SHP77 (cell line): Measurements from ENCODE around the gene DRC1.
A peak's percentile ranks its signal among the peaks of the same experiment; 100 is the strongest.
"Not testable (repeated sequence)": the region's sequence is repeated elsewhere in the genome, so short reads cannot be mapped to it uniquely, and the experiment has no call there.

Experiments used
- DNase-seq, 2 experiments: peaks; one replicate each; lab custom pipeline; 2025; lab: John Stamatoyannopoulos, UW

The DRC1 gene

GRCh38 chr2:26401739-26402541, at the start of gene DRC1:
Gene DRC1 (plus strand): TSS chr2:26401920. CDS start chr2:26401990, 70 bp downstream.
- peak; percentile 67 to 83 for DNase-seq

DNA sequence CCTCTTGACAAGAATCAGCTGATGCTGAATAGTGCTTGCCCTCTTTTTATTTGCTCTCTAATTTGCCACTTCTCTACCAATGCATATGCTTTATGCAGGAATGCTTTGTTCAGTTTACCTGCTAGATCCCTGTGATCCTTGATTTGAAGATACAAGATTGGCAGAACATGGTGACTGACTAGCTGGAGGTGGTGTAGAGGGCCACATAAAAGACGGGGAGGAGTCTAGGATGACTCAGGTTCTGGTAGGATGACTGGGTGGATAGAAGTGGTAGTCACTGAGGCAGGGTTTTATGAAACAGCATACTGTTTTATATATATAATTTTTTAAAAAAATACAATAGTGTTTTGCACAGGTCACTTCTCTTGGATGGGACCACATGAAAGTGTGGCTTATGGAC, 48.8 kb upstream of the DRC1 start:
- no peak for DNase-seq

DNA sequence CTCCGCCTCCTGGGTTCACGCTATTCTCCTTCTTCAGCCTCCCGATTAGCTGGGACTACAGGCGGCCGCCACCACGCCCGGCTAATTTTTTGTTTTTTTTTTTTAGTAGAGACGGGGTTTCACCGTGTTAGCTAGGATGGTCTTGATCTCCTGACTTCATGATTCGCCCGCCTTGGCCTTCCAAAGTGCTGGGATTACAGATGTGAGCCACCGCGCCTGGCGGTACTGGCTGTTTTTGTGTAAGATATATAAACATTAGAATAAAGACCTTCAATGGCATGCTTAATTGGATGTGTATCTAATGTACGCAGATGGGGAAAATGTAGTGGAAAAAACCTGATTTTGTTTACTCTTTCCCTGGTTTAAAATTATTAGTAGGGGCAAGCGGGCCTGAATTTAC, 47.3 kb upstream of the DRC1 start:
- DNase-seq, result not testable (repeated sequence)

DNA sequence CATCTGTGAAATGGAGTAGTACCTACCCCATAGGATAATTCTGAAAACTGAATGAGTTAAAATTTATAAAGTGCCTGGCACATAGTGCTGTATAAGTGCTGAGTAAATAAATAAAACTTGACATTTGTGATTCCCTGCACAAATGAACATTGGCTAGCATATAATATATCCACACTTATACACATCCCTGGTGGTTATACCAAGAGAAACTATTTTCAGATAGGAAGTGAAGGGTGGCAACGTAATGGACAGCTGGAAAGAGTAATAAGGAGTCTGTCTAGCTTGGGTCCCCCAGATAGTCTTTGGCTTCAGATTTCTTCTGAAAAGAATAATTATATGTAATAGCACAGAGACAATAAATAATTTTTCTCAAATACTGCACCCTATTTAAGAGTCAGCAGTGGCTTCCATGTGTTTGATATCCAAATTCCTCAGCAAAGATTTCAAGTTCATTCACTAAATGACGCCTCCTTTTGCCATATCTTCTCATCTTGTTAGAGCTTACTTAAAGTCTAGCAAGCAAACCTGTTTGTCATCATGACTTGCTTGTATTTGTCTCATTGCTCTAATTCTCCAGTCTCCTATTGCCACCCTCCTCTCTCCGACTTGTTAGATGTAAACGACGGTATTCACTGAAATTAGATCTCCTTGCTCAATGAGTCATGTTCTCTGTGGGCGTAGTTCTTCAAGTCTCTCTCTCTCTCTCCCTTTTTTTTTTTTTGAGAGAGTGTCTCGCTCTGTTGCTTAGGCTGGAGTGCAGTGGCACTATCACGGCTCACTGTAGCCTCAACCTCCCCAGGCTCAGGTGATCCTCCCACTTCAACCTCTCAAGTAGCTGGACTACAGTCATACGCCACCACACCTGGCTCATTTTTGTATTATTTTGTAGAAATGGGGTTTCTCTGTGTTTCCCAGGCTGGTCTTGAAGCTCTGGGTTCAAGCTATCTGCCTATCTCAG, 46.4 kb upstream of the DRC1 start:
- DNase-seq, result no peak

GRCh38 chr2:26356111-26356510, 45.6 kb upstream of the DRC1 start:
- DNase-seq, result no peak

- no peak for DNase-seq
Observed at GRCh38 chr2:26356771-26357170, 44.9 kb upstream of the DRC1 start.

- no peak for DNase-seq
Observed at GRCh38 chr2:26359886-26360473, 41.7 kb upstream of the DRC1 start.

- no peak for DNase-seq
Observed at GRCh38 chr2:26363323-26363722, 38.4 kb upstream of the DRC1 start.

DNA sequence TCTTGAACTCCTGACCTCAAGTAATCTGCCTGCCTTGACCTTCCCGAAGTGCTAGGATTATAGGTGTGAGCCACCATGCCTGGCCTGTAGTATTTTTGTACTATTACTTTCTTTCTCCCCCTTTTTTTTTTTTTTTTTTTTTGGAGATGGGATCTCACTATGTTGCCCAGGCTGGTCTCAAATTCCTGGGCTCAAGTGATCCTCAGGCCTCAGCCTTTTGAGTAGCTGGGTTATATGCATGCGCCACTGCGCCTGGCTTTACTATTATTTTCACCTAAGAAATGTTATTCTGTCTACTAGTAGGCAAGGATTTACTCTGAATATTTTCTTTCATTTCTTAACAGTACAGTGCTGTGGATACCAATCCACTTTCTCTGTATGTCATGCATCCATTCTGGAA, 37.8 kb upstream of the DRC1 start:
- no peak for DNase-seq

GRCh38 chr2:26364669-26365068, 37.1 kb upstream of the DRC1 start:
- DNase-seq, result no peak

GRCh38 chr2:26366957-26367356, 34.8 kb upstream of the DRC1 start:
- DNase-seq, result no peak

GRCh38 chr2:26369664-26370063, 32.1 kb upstream of the DRC1 start:
- not testable (repeated sequence) for DNase-seq

GRCh38 chr2:26370909-26371308, 30.8 kb upstream of the DRC1 start:
- not testable (repeated sequence) for DNase-seq

DNA sequence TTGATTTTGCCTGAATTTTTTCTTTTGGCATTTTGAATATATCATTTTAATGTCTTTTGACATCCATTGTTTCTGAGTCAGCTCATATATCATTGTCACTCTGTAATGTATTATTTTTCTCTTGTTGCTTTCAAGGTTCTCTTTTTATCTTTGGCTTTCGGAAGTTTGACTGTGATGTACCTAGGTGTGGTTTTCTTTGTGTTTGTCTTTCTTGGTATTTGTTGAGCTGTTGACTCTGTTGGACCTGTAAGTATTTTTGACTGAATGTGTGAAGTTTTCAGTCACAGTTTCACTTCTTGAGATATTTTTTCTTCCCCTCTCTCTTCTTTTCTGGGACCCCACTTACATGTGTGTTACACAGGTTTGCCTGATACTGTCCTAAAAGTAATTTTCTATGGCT, 24.9 kb upstream of the DRC1 start:
- DNase-seq, result no peak

DNA sequence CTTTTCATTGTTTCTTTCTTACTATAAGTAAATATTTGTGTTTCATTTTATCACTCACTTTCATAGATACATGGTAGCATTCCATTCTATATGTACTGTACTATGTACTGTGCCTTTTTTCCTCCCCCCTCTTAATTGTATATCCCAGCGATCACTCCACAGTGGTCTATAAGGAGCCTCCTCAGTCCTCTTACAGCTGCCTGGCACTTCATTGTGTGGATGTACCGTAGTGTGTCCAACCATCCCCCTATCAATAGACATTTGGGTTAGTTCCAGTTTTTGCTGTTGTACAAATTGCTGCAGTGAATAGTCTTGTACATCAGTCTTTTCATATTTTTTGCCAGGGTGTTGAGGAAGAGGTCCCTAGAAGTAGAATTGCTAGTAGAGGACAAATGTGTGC, 21.4 kb upstream of the DRC1 start:
- no peak for DNase-seq

- DNase-seq, result no peak
Observed at GRCh38 chr2:26382564-26382963, 19.2 kb upstream of the DRC1 start.

DNA sequence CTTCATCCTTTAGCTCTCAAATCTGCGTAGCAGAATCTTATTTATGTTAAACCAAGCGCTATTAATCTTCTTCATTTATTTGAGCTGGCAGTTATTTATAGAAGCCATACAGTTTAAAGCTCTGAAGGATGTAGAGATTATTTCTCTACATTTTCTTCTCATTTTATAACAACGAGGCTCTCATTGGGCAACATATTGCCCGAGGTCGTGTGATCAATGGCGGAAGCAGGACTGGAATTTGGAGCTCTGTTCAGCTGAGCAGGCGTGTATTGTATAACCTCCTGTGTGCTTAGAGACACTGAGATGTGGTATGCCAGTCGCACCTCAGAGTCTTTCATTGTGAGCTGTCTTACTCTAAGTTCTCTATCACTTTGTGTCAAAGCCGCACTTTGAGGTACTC, 17.5 kb upstream of the DRC1 start:
- no peak for DNase-seq

GRCh38 chr2:26384597-26384996, 17.1 kb upstream of the DRC1 start:
- no peak for DNase-seq

- DNase-seq, result no peak
Observed at GRCh38 chr2:26387189-26387588, 14.5 kb upstream of the DRC1 start.

DNA sequence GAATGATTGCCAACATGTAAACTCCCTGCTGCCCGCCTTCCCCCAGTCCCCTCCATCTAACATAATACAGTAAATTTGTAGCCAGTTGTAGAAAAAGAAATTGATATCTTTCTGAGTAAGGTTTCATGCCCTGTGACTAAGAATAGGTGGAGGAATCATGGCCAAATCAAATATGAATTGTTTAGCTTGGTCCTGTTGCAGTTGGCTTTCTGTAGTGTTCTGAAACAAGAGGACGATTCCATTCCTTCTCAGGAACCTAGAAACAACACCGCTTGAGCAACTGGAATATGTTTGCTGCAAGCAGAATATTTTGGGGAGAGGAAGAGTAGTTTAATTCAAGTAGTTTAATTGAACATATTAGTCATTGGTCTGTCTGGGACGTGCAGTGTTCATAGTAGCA, 7.0 kb upstream of the DRC1 start:
- DNase-seq, result no peak

- DNase-seq, result no peak
Observed at GRCh38 chr2:26395394-26395793, 6.3 kb upstream of the DRC1 start.

DNA sequence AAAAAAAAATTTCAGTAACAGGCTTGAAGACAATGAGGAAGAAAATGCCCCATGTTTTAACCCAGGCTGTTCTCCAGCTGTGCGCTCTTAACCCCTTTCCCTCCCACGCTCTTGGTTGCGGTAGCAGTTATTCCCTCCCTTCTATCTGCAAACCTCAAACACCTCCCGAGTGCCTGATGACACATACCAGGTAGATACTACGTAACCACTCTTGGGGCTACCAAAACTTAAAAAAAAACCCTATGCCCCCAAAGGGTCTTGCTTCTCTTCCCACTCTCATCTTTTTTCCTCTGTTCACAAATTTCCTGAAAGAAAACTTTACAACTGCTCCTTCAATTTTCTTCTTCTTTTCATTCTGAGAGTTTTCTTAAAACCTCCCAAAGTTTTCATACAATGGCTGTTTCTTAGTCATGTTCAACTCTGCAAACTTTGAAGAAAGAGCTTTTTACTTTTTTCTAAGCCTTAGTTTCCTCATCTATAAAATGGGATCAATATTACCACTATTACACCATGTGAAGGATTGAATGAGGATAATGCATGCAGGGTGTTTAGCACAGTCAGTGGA, 4.9 kb upstream of the DRC1 start:
- no peak for DNase-seq
